Measurements from ENCODE around the gene HOXA13.

DNA sequence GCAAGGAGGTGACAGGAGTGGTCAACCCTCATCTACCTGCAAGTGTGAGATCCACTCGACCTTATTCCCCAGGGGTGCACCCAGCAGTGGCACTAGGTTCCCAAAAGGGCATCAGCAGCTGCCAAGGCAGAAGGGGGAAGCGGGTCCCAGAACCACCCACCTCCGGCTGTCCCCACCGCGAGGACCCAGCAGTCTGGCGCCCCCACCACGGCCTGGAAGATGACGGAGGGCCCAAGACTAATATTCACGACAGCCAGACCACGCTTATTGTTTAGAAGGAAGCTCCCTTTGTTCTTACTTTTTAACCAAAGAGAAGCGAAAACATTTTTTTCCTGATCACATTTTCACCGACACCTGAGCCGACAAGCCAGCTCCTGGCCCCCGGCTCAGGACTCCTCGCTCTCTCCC, 39.1 kb upstream of the HOXA13 start:
- TF ChIP-seq, protein P1, sequence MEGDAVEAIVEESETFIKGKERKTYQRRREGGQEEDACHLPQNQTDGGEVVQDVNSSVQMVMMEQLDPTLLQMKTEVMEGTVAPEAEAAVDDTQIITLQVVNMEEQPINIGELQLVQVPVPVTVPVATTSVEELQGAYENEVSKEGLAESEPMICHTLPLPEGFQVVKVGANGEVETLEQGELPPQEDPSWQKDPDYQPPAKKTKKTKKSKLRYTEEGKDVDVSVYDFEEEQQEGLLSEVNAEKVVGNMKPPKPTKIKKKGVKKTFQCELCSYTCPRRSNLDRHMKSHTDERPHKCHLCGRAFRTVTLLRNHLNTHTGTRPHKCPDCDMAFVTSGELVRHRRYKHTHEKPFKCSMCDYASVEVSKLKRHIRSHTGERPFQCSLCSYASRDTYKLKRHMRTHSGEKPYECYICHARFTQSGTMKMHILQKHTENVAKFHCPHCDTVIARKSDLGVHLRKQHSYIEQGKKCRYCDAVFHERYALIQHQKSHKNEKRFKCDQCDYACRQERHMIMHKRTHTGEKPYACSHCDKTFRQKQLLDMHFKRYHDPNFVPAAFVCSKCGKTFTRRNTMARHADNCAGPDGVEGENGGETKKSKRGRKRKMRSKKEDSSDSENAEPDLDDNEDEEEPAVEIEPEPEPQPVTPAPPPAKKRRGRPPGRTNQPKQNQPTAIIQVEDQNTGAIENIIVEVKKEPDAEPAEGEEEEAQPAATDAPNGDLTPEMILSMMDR (conservative IDR thresholded peaks at IDR 0.05; ENCODE audit: low read length), result no peak
- TF ChIP-seq EZH2phosphoT487 (IDR thresholded peaks at IDR 0.05; ENCODE audit: borderline replicate concordance, low read depth, low read length), result no peak

Data from OCI-LY7 (cell line).